ENCODE results near the gene TRIM8. TPM values are rescaled to one million over a fixed set of nuclear protein-coding genes. Genes with fewer than 3 reads are reported as not detected.

TRIM8 gene
- total RNA-seq, 1 experiment from 2014 or later, result 61.4 TPM

GRCh38 chr10:102624094-102624493 lies 20.2 kb upstream of the TRIM8 start:
- BruUV-seq (replicated peaks), result no TSS peak
- no peaks in the 10 kb centered on the region for H3K9me2 ChIP-seq (replicated peaks; ENCODE audit: low read length)
- H3K4me3 ChIP-seq (ENCODE audit: low read length), result no peak overlapping the region
- H3K36me3 ChIP-seq (ENCODE audit: low read depth, low read length), result no peaks in the 10 kb centered on the region
- H3K9me3 ChIP-seq (ENCODE audit: low read length), result no peaks in the 10 kb centered on the region
- peaks cover 35% of the 10 kb centered on the region for H3K4me1 ChIP-seq (ENCODE audit: insufficient read depth, low read length)
- intact Hi-C loops (cut with micrococcal nuclease), result no loop called here
- ChIA-PET POLR2A (ENCODE audit: unreplicated experiment) (no interaction called here), CTCF (no interaction called here)
- H3F3A ChIP-seq (ENCODE audit: low read length, unreplicated experiment), result no peaks in the 10 kb centered on the region
- TF ChIP-seq EZH2 (IDR thresholded peaks at IDR 0.05; ENCODE audit: low read length, unreplicated experiment), result no peak
- no peak for TF ChIP-seq EZH2phosphoT487 (IDR thresholded peaks at IDR 0.05; ENCODE audit: borderline replicate concordance, low read length)
- TF ChIP-seq CTCF (conservative IDR thresholded peaks at IDR 0.05; ENCODE audit: low read depth, low read length), result no peak
- H4K20me1 ChIP-seq (ENCODE audit: low read length), result no peaks in the 10 kb centered on the region
- no peak overlapping the region for H3K4me2 ChIP-seq (ENCODE audit: low read length)
- no peak for ATAC-seq
- no peak for DNase-seq
- no peak overlapping the region for H2AFZ ChIP-seq (ENCODE audit: low read length)
- H3K9ac ChIP-seq (ENCODE audit: low read length), result no peak overlapping the region
- H3K27me3 ChIP-seq (ENCODE audit: low read length), result no peaks in the 10 kb centered on the region
- no peaks in the 10 kb centered on the region for H3K79me2 ChIP-seq (ENCODE audit: low read length)
- no peak overlapping the region for H3K27ac ChIP-seq (ENCODE audit: low read length)

- TF ChIP-seq EZH2 (IDR thresholded peaks at IDR 0.05; ENCODE audit: low read length, unreplicated experiment) (no peak), CTCF (conservative IDR thresholded peaks at IDR 0.05; ENCODE audit: low read depth, low read length) (no peak), EZH2phosphoT487 (IDR thresholded peaks at IDR 0.05; ENCODE audit: borderline replicate concordance, low read length) (no peak)
- no peaks in the 10 kb centered on the region for H3K36me3 ChIP-seq (ENCODE audit: low read depth, low read length)
- H3K4me3 ChIP-seq (ENCODE audit: low read length), result no peak overlapping the region
- no peaks in the 10 kb centered on the region for H3F3A ChIP-seq (ENCODE audit: low read length, unreplicated experiment)
- no peaks in the 10 kb centered on the region for H3K9me2 ChIP-seq (replicated peaks; ENCODE audit: low read length)
- ATAC-seq (no peak), DNase-seq (no peak)
- ChIA-PET POLR2A (ENCODE audit: unreplicated experiment) (no interaction called here), CTCF (no interaction called here)
- intact Hi-C loops (cut with micrococcal nuclease), result no loop called here
- H3K79me2 ChIP-seq (ENCODE audit: low read length), result no peaks in the 10 kb centered on the region
- no TSS peak for BruUV-seq (replicated peaks)
- peaks cover 44% of the 10 kb centered on the region for H3K4me1 ChIP-seq (ENCODE audit: insufficient read depth, low read length)
- H3K9me3 ChIP-seq (ENCODE audit: low read length), result no peaks in the 10 kb centered on the region
- no peak overlapping the region for H3K4me2 ChIP-seq (ENCODE audit: low read length)
- H3K27me3 ChIP-seq (ENCODE audit: low read length), result no peaks in the 10 kb centered on the region
- no peak overlapping the region for H3K9ac ChIP-seq (ENCODE audit: low read length)
- no peaks in the 10 kb centered on the region for H4K20me1 ChIP-seq (ENCODE audit: low read length)
- H3K27ac ChIP-seq (ENCODE audit: low read length), result no peak overlapping the region
- no peak overlapping the region for H2AFZ ChIP-seq (ENCODE audit: low read length)
These were observed 19.3 kb upstream of the TRIM8 start for GRCh38 chr10:102624751-102625645.

GRCh38 chr10:102626026-102626685 lies 18.1 kb upstream of the TRIM8 start:
- H3K36me3 ChIP-seq (ENCODE audit: low read depth, low read length), result no peaks in the 10 kb centered on the region
- H4K20me1 ChIP-seq (ENCODE audit: low read length), result no peaks in the 10 kb centered on the region
- no peak overlapping the region for H3K27ac ChIP-seq (ENCODE audit: low read length)
- DNase-seq, result no peak
- no peak for TF ChIP-seq EZH2 (IDR thresholded peaks at IDR 0.05; ENCODE audit: low read length, unreplicated experiment)
- no peak for TF ChIP-seq EZH2phosphoT487 (IDR thresholded peaks at IDR 0.05; ENCODE audit: borderline replicate concordance, low read length)
- no peak for TF ChIP-seq CTCF (conservative IDR thresholded peaks at IDR 0.05; ENCODE audit: low read depth, low read length)
- no peak overlapping the region for H3K4me2 ChIP-seq (ENCODE audit: low read length)
- H3F3A ChIP-seq (ENCODE audit: low read length, unreplicated experiment), result no peaks in the 10 kb centered on the region
- BruUV-seq (replicated peaks), result no TSS peak
- no peaks in the 10 kb centered on the region for H3K9me2 ChIP-seq (replicated peaks; ENCODE audit: low read length)
- no peak for ATAC-seq
- intact Hi-C loops (cut with micrococcal nuclease), result no loop called here
- POLR2A ChIA-PET (ENCODE audit: unreplicated experiment), result no interaction called here
- no peaks in the 10 kb centered on the region for H3K79me2 ChIP-seq (ENCODE audit: low read length)
- H3K4me1 ChIP-seq (ENCODE audit: insufficient read depth, low read length), result peaks cover 47% of the 10 kb centered on the region
- H3K9ac ChIP-seq (ENCODE audit: low read length), result no peak overlapping the region
- H3K27me3 ChIP-seq (ENCODE audit: low read length), result no peaks in the 10 kb centered on the region
- H3K4me3 ChIP-seq (ENCODE audit: low read length), result no peak overlapping the region
- no peaks in the 10 kb centered on the region for H3K9me3 ChIP-seq (ENCODE audit: low read length)
- CTCF ChIA-PET, result no interaction called here
- H2AFZ ChIP-seq (ENCODE audit: low read length), result no peak overlapping the region

Measured in PC-3 (cell line).